Transverse colon (tissue), 4 donors: ENCODE measurements around the gene MYH14. TPM values are rescaled to one million over a fixed set of nuclear protein-coding genes. Genes with fewer than 3 reads are reported as not detected.
A peak's percentile ranks its signal among the peaks of the same experiment; 100 is the strongest.

Source experiments
- DNase-seq: peaks from one replicate; pipeline ENCODE4 v3.0.0-alpha.2; 2019
- H3K27ac ChIP-seq, 4 donors: fragments of 200-600 bp; sonication (generic); 2 replicates each; pipeline ENCODE4 v1.5.1; 2016 to 2018; ENCODE audit warnings: inconsistent platforms in 4 of 4
- H3K27me3 ChIP-seq: fragments of 200-600 bp; sonication (generic); 2 replicates; pipeline ENCODE4 v1.5.1; 2017; ENCODE audit warnings: inconsistent platforms
- H3K36me3 ChIP-seq, 4 donors: fragments of 200-600 bp; sonication (generic); 2 replicates each; pipeline ENCODE4 v1.5.1; 2017 to 2019; ENCODE audit warnings: inconsistent platforms in 4 of 4
- H3K4me1 ChIP-seq, 4 donors: fragments of 200-600 bp; sonication (generic); 2 replicates each; pipeline ENCODE4 v1.5.1; 2017 to 2020; ENCODE audit warnings: inconsistent platforms in 4 of 4
- H3K4me3 ChIP-seq, 4 donors: fragments of 200-600 bp; sonication (generic); 1 replicate in 1 of 4; 2 replicates in 3 of 4; pipeline versions ENCODE4 v1.5.1 to v1.6.1; 2017 to 2019; ENCODE audit warnings: inconsistent platforms in 4 of 4
- H3K9me3 ChIP-seq, 2 donors: fragments of 200-600 bp; sonication (generic); 2 replicates each; pipeline ENCODE4 v1.5.1; 2017 to 2019; ENCODE audit warnings: inconsistent platforms in 2 of 2
- EP300 ChIP-seq: sonication (generic); formaldehyde crosslinking; IDR thresholded peaks from one replicate; pipeline ENCODE4 v1.6.1; 2017; ENCODE audit warnings: antibody characterized with exemption, low read depth
- POLR2A ChIP-seq: fragments of 450-650 bp; IDR thresholded peaks from one replicate; pipeline ENCODE4 v1.6.1; 2016; ENCODE audit warnings: antibody characterized with exemption, mild to moderate bottlenecking, moderate library complexity
- POLR2AphosphoS5 ChIP-seq, 3 donors: sonication (generic); formaldehyde crosslinking; IDR thresholded peaks; one replicate each; pipeline ENCODE4 v1.6.1; 2016; ENCODE audit warnings: antibody characterized with exemption in 3 of 3
- WGBS, 2 donors: methylation state at CpG; one replicate each; pipeline ENCODE4 v1.1.5; 2018; ENCODE audit warnings: low coverage in 1 of 2; 5-methylcytosine and 5-hydroxymethylcytosine counted together
- in situ Hi-C, 4 donors: fragments of 200-750 bp; cut with MboI; loops; one replicate each; pipeline versions ENCODE4 v1.15.0 to v1.15.1; 2017; ENCODE audit warnings: low sequenced_read_pairs in 3 of 4, low pct_ligation_motif_present in 1 of 4, low pct_unique_long_range_greater_than_20kb in 1 of 4
- intact Hi-C: fragments of 100-400 bp; cut with DNase I; formaldehyde crosslinking; loops from one replicate; pipeline ENCODE4 v1.15.1; 2023; ENCODE audit warnings: low total_unique reads
- total RNA-seq, 4 donors: library from RNA; depleted of rRNA; stranded (reverse); fragments of >200 nt; gene quantifications; one replicate each; pipeline ENCODE4 v1.1.0, GENCODE V29; 2016
- TF ChIP-seq, protein P1 (sequence below), 5 experiments: fragments of 200-600 bp in 3 of 5; fragments of 450-650 bp in 2 of 5; sonication (generic) in 3 of 5; IDR thresholded peaks; 1 replicate in 2 of 5; 2 replicates in 3 of 5; pipeline ENCODE4 v1.5.1; 2016 to 2017; ENCODE audit warnings: antibody characterized with exemption in 5 of 5, inconsistent platforms in 3 of 5, mild to moderate bottlenecking in 2 of 5, moderate library complexity in 1 of 5

The MYH14 gene
- total RNA-seq, 4 donors from 2014 or later, result 321 to 814 (median 393) TPM

DNA sequence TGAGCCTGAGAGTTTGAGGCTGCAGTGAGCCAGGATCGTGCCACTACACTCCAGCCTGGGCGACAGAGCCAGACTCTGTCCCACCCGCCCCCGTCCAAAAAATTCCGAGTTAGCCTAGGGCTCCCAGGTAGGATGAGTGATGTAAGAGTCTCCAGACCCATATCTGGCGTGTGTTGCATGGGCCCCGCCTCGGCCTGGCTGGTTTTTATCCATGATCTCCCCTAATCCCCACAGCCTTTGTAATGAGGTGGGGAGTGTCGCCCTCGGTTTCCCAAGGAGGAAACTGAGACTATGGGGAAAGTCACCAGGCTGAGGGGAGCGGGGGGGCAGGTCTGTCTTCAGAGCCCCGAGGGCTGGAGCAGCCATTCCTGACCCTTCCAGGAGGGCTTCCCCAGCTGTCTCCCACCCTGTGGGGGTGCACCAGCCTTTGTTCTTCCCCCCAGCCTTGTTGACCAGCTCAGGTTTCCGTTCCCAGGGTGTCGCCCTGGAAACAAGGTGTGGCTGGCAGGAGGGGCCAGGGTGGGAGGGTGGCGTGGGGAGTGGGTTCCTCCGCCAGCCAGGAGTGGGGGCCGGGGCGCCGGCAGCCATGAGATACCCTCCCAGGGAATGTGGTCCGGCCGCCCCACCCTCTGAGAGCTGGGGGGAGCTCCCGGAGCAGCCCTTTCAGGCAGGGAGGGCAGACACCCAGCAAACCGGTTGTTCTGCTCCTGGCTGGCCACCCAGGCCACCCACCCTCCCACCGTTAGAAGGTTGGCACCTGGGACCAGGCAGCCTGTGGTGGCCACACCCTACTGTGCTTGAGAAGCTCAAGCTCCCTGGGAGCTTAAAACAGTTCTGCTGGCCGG, 11.5 kb downstream of the MYH14 start:
- WGBS, 2 donors, result 31% methylated on average over 16 of the region's 25 CpGs; no CpG with 5 or more reads in 1 of the 2 donors
- H3K27me3 ChIP-seq, result no peaks in the 10 kb centered on the region
- in situ Hi-C loops (no loop called here), intact Hi-C loops (no loop called here)
- H3K9me3 ChIP-seq, result no peaks in the 10 kb centered on the region
- peak; percentile 90 for DNase-seq
- TF ChIP-seq EP300 (peak; percentile 29), POLR2AphosphoS5 (IDR thresholded peaks at IDR 0.05) (peak in 2 of 3 donors; percentile 52 to 63), POLR2A (no peak)
- TF ChIP-seq, protein P1, sequence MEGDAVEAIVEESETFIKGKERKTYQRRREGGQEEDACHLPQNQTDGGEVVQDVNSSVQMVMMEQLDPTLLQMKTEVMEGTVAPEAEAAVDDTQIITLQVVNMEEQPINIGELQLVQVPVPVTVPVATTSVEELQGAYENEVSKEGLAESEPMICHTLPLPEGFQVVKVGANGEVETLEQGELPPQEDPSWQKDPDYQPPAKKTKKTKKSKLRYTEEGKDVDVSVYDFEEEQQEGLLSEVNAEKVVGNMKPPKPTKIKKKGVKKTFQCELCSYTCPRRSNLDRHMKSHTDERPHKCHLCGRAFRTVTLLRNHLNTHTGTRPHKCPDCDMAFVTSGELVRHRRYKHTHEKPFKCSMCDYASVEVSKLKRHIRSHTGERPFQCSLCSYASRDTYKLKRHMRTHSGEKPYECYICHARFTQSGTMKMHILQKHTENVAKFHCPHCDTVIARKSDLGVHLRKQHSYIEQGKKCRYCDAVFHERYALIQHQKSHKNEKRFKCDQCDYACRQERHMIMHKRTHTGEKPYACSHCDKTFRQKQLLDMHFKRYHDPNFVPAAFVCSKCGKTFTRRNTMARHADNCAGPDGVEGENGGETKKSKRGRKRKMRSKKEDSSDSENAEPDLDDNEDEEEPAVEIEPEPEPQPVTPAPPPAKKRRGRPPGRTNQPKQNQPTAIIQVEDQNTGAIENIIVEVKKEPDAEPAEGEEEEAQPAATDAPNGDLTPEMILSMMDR (IDR thresholded peaks at IDR 0.05), result no peak
- H3K27ac ChIP-seq, result peak overlapping the region; percentile 74 to 84 (median 76)
- no peaks in the 10 kb centered on the region for H3K36me3 ChIP-seq
- H3K4me1 ChIP-seq, result peaks cover 0 to 13% (median 11%) of the 10 kb centered on the region in 4 donors
- H3K4me3 ChIP-seq, result no peak overlapping the region

DNA sequence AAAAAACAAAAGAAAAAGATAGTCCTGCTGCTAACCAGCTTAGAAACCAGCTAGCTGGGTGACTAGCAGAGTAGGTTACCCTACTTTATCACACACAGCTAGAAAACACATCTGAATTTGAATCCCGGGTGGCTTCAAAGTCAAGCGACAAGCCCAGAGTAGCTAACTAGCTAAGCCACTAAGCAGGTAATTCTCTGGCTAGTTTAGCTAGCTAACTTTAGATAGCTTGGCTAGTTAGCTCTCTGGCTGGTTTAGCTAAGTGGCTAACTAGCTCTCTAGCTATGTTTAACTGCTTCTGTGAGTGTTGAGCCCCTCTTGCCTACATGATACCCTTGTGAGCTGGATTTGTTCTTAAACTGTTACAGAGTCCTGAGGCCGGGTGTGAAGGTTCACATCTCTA, 12.4 kb downstream of the MYH14 start:
- 80 to 84% methylated on average over 1 to 3 of the region's 3 CpGs for WGBS, 2 donors
- no peaks in the 10 kb centered on the region for H3K9me3 ChIP-seq
- no peak for TF ChIP-seq POLR2A
- TF ChIP-seq EP300, result no peak
- no peak for TF ChIP-seq POLR2AphosphoS5 (IDR thresholded peaks at IDR 0.05)
- TF ChIP-seq, protein P1 (IDR thresholded peaks at IDR 0.05), result no peak
- intact Hi-C loops (no loop called here), in situ Hi-C loops (no loop called here)
- peak overlapping the region; percentile 55 to 84 (median 76) for H3K27ac ChIP-seq
- H3K4me1 ChIP-seq, result peaks cover 0 to 13% (median 11%) of the 10 kb centered on the region in 4 donors
- no peaks in the 10 kb centered on the region for H3K27me3 ChIP-seq
- no peaks in the 10 kb centered on the region for H3K36me3 ChIP-seq
- DNase-seq, result no peak
- no peak overlapping the region for H3K4me3 ChIP-seq

DNA sequence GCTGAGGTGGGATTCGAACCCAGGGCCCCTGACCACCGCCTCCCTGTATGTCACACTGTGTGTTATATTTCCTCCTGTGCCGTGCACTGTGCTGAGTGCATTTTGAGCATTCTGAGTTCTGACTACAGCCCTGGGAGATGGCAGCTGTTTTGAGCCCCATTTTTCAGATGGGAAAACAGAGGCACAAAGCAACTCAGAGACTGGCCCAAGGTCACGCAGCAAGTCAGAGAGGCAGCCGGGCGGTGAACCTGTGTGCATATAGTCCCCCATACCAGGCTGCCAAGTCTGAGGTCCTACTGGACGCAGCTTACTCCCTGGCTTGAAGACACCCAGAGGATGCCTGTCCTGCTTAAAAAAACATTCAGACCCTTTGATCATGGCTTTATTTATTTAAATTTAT, 17.7 kb downstream of the MYH14 start:
- intact Hi-C loops (no loop called here), in situ Hi-C loops (no loop called here)
- Histone ChIP-seq H3K4me3 (no peak overlapping the region), H3K27ac (no peak overlapping the region), H3K36me3 (peaks cover 0 to 7% (median 0%) of the 10 kb centered on the region in 4 donors), H3K4me1 (peaks cover 0 to under 1% (median 0%) of the 10 kb centered on the region in 4 donors), H3K27me3 (no peaks in the 10 kb centered on the region), H3K9me3 (no peaks in the 10 kb centered on the region)
- DNase-seq, result no peak
- WGBS, 2 donors, result 79% methylated on average over 7 of the region's 7 CpGs; no CpG with 5 or more reads in 1 of the 2 donors
- no peak for TF ChIP-seq POLR2AphosphoS5 (IDR thresholded peaks at IDR 0.05)
- TF ChIP-seq, protein P1 (IDR thresholded peaks at IDR 0.05), result no peak

DNA sequence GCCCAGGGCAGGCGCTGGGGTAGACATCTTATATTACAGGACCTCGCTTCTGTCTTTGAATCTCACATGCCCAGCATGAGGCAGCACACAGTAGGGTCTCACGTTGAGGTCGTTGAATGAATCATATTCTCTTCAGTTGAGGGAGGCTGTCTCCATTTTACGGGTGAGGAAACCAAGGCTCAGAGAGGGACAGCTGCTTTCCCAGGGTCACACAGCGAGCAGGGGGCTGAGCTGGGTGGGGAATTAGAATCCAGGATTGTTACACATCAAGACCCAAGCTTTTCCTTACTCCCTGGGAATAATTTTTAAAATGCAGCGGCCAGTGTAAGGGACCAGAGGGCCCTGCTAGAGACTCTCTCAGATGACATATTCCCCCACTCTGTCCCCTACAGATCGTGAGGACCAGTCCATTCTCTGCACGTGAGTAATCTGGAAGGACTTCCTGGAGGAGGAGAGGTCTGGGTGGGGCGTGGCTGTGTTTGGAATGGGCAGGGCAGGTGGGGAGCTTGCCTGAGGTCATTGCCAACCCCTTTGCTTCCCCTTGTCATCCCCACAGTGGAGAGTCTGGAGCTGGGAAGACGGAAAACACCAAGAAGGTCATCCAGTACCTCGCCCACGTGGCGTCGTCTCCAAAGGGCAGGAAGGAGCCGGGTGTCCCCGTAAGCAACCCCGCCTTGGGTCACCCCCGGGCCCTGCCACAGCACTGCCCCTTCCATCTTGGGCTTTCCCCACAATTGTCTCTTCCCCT, 19.4 kb downstream of the MYH14 start:
- Histone ChIP-seq H3K4me3 (no peak overlapping the region), H3K4me1 (no peaks in the 10 kb centered on the region), H3K27ac (no peak overlapping the region), H3K36me3 (peaks cover 0 to 7% (median 0%) of the 10 kb centered on the region in 4 donors), H3K9me3 (no peaks in the 10 kb centered on the region), H3K27me3 (no peaks in the 10 kb centered on the region)
- in situ Hi-C loops (no loop called here), intact Hi-C loops (no loop called here)
- no peak for DNase-seq
- WGBS, 2 donors, result 77 to 86% methylated on average over 4 to 19 of the region's 19 CpGs
- TF ChIP-seq, protein P1 (IDR thresholded peaks at IDR 0.05), result no peak
- TF ChIP-seq POLR2AphosphoS5 (IDR thresholded peaks at IDR 0.05) (no peak), EP300 (no peak), POLR2A (no peak)
